Right kidney (tissue), 1 donor: ENCODE data around the gene KCNQ4.

Experiments used
- DNase-seq: peaks from one replicate; pipeline ENCODE4 v3.0.0-alpha.2; 2016

The KCNQ4 gene

GRCh38 chr1:40794974-40795715, 11.6 kb downstream of the KCNQ4 start:
- DNase-seq: no peak

- DNase-seq: no peak
These were observed 12.4 kb downstream of the KCNQ4 start for GRCh38 chr1:40795811-40796586.

DNA sequence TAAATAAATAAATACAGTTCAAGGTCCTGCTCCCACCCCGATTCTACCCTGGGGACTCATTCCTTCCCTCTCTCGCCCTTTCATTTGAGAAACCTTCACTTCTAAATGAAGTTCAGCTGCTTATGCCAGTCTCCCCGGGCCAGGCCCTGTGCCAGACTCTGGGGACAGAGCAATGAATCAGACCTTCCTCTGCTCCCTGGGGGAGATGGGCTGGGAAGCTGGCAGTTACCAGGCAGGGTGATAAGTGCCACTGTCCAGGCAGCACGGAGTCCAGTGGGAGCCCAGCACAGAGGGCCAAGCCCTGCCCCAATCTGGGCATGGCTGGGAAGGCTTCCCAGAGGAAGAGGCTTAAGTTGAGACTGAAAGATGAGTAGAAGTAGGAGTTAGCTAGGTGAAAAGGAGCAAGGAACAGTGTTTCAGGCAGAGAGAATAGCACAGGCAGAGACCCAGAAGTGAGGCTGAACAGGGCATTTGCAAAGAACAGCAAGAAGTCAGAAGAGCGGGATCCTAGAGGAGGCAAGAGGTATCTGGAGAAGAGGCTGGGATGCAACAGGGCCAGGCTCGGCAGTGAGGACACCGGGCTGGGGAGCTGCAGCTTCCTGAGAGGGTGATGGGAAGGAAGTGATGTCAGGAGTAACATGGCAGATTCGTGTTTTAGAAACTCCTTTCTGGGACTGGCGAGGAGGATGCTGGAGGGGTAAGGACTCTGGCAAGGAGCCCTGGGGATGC, 13.5 kb downstream of the KCNQ4 start:
- no peak for DNase-seq

GRCh38 chr1:40797668-40798010, 14.1 kb downstream of the KCNQ4 start:
- DNase-seq: no peak

DNA sequence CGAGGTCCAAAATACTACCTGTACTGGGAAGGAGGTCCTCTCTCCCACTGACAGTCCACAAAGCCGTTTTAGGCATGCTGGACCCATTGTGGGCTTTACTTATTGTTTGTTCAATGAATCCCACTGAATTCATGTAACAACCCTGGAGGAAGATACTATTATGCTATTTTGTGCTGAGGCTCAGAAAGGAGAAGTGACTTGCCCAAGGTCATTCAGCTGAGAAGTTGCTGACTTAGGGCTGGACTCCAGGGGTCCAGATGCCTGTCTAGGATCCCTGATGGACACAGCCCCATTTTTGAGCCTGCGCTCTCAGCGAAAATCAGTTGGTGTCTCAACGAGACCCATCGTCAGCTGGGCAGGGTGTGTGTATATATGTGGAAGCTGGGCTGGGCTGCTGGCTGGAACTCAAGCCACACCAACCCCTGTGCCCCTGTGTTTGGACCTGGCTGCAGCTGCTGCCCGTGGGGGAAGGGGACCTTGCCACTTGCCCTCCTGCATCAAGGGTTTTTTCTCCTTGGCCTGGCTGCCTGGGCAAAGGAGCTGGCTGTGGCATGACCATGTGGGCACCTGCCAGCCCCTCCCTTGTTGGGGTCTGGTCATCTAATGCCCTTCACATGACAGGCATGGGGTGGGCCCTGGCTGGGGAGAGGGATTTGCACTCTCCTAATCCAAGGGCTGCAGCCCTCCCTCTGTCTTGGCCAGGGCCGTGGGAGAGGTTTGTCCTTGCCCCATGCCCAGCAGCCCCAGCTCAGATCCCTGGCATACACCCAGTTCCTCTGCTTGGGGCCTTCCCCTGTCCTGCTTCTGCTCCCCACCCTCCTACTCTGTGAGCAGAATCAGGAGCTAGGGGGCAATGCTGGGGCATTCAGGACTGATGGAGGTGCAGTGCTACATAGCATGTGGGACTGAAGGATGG, 15.0 kb downstream of the KCNQ4 start:
- no peak for DNase-seq

GRCh38 chr1:40799351-40799867, 15.8 kb downstream of the KCNQ4 start:
- DNase-seq: no peak

DNA sequence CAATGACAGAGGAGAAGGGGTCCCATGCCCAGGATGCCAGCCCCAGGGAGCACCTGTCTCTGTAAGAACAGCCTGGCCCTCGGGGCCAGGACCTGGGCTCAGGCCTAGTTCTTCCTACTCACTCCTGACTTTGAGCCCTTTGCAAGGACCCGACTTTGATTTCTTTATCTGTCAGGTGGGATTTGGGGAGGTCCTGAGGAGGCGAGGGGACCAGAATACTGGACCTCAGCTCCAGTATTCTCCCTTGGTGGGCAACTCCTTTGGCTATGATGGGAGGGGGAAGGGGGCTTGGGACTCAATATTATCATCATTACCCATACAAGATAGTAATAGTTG, 18.1 kb downstream of the KCNQ4 start:
- no peak for DNase-seq

GRCh38 chr1:40802078-40802741, 18.6 kb downstream of the KCNQ4 start:
- peak; percentile 65 for DNase-seq

DNA sequence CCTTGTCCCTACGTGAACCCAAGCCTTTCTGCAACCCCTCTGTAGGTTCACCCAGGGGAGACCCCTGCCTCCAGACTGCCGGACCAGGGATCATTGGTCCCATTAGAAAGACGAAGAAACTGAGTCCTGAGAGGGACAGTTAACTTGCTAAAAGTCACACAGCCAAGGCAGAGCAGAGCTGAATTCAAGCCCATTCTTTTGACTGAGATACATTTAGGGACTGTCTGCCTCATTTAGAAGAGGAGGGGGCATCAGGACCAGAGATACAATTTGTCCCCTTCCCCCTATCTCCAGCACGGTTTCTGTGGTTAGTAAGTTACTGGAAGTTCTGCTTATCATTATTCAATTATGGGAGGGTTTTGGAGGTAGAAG, 19.1 kb downstream of the KCNQ4 start:
- DNase-seq: no peak

GRCh38 chr1:40803447-40803846, 19.9 kb downstream of the KCNQ4 start:
- no peak for DNase-seq

GRCh38 chr1:40803902-40804301, 20.3 kb downstream of the KCNQ4 start:
- no peak for DNase-seq

GRCh38 chr1:40806240-40806639, 22.7 kb downstream of the KCNQ4 start:
- no peak for DNase-seq

GRCh38 chr1:40806731-40807695, 23.4 kb downstream of the KCNQ4 start:
- no peak for DNase-seq

DNA sequence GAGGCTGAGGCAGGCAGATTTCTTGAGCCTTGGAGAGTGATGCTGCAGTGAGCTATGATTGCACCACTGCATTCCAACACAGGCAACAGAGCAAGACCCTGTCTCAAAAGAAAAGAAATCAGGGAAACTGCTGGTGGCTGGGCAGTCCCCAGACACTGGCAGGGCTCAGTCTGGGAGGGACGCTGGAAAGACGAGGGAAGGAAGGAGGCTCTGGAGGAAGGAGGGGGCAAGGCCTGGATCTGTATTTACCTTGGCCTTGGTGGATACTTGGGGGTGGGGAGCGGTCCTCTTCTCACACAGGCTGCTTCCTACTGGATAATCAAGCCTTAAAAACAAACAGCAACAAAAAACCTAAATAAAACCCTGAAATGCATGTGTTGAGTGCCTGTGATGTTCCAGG, 24.4 kb downstream of the KCNQ4 start:
- DNase-seq: no peak

GRCh38 chr1:40808444-40808843, 24.9 kb downstream of the KCNQ4 start:
- no peak for DNase-seq

DNA sequence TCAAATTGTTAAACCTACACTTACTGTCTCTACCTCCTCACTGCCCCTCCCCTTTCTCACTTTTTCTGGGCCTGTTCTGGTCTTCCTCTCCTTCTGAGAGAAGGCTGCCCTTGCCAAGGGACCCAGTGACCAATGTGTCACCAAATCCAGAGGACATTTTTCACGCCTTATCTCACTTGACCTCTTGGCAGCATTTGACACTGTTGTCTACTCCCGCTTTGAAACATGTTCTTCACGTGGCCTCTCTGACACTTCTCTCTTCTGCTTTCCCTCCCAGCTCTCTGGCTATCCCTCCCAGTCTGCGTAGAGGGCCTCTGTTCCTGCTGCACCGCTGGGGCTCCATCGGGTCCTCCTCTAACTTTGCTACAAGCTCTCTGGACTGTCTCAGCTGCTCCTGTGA, 25.3 kb downstream of the KCNQ4 start:
- DNase-seq: no peak

- no peak for DNase-seq
These were observed 27.3 kb downstream of the KCNQ4 start for GRCh38 chr1:40810927-40811326.

DNA sequence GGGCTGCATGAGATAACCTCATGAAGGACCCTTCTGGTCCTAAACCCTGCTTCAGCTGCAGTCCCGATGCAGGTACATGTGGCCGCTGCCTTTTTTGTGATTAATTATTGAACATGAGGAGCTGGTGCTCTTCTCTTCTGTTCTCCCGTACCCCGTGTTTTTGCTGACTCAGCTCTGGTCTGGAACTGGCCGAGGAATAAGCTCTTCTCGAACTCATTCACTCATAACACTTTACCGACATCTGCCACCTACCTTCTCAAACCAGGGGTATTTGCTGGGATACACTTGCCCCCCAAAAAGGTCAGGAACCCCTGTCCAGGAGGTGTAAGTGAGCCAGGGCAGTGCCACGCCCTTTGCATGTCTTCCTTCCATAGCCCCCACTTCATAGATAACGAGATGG, 31.8 kb downstream of the KCNQ4 start:
- no peak for DNase-seq

DNA sequence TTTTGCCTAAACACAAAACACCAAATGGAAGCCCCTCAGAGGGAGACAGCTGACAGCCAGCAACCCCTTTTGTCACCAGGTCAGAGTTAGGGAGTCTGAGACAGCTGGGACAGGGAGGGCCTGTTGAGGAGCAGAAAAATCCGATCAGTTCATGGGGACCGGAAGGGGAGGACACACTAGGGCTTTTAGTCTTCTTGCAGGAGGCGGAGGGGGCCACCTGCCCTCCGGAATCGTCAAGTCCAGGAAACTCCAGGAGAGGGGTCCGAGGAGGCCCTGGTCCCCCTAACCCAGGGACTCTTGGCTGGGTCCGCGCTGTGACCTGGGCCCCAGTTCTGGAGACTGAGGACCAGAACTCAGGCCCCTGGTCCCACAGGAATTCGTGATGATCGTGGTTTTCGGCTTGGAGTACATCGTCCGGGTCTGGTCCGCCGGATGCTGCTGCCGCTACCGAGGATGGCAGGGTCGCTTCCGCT, 34.2 kb downstream of the KCNQ4 start:
- no peak for DNase-seq

GRCh38 chr1:40818264-40818961, 34.8 kb downstream of the KCNQ4 start:
- DNase-seq: peak; percentile 57
